Lower lobe of right lung (tissue), 2 donors: ENCODE data around the gene CARS1. TPM values are rescaled to one million over a fixed set of nuclear protein-coding genes. Genes with fewer than 3 reads are reported as not detected.

Experiments
- ATAC-seq, 2 donors: fragments of 200-7000 bp; cut with Tn5 transposase; one replicate each; pipeline ENCODE4 v1.9.1; 2020 to 2022; ENCODE audit warnings: mild to moderate bottlenecking in 2 of 2, moderate library complexity in 2 of 2
- DNase-seq: peaks from one replicate; pipeline ENCODE4 v3.0.0-alpha.2; 2020
- H3K27ac ChIP-seq: fragments of 200-600 bp; one replicate; pipeline ENCODE4 v1.8.0; 2022
- H3K27me3 ChIP-seq: fragments of 200-600 bp; one replicate; pipeline ENCODE4 v1.8.0; 2022; ENCODE audit warnings: low read depth
- H3K36me3 ChIP-seq: fragments of 200-600 bp; one replicate; pipeline ENCODE4 v1.8.0; 2022; ENCODE audit warnings: mild to moderate bottlenecking
- H3K4me1 ChIP-seq: fragments of 200-600 bp; one replicate; pipeline ENCODE4 v1.8.0; 2022
- H3K4me3 ChIP-seq: fragments of 200-600 bp; one replicate; pipeline ENCODE4 v1.8.0; 2022; ENCODE audit warnings: mild to moderate bottlenecking
- H3K9me3 ChIP-seq: fragments of 200-600 bp; one replicate; pipeline ENCODE4 v1.8.0; 2022
- CTCF ChIP-seq: fragments of 200-600 bp; IDR thresholded peaks from one replicate; pipeline ENCODE4 v1.8.0; 2022; ENCODE audit warnings: antibody characterized with exemption, mild to moderate bottlenecking
- intact Hi-C: fragments of 100-400 bp; cut with DNase I; formaldehyde crosslinking; loops from one replicate; pipeline ENCODE4 v1.11.0; 2022
- total RNA-seq: library from RNA; stranded (reverse); fragmentation: NEBNext Ultra II Directional; extraction: Animal tissue kit (Norgen Biotek cat#: 25700); gene quantifications from one replicate; pipeline ENCODE4 v1.2.1, GENCODE V29; 2021
- donor health status: DM: no; HTN: yes; CAD: no; lungs with severe emphysema.

Gene CARS1
- total RNA-seq, 1 donor from 2014 or later: 40.2 TPM

DNA sequence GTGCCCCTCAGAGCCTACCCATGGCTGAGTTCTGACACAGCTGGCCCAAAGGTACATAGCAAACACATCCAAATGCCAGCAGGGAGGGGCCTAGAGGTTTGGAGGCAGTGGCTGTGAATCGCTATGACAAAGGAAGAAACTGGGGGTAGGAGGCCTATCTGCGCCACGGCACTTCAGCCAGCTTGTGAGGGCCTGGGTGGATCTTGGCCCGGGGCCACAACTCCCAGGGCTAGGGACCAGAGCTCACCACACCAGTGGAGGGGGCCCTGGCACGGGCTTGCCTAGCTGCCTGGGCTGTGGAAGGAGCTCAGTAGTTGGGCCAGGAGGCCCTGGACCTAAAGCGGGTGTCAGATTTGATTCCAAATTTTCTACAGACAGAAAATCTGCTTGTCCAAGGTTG lies 55.7 kb downstream of the CARS1 start:
- peaks cover 73% of the 10 kb centered on the region for H3K36me3 ChIP-seq

GRCh38 chr11:3000032-3000961 lies 56.9 kb downstream of the CARS1 start:
- intact Hi-C loops: no loop called here
- no peak overlapping the region for H3K4me3 ChIP-seq
- H3K4me1 ChIP-seq: no peaks in the 10 kb centered on the region
- no peak overlapping the region for H3K27ac ChIP-seq
- peak; percentile 6 to 21 for ATAC-seq
- no peaks in the 10 kb centered on the region for H3K27me3 ChIP-seq
- DNase-seq: peak; percentile 70
- no peak for TF ChIP-seq CTCF
- peaks cover 61% of the 10 kb centered on the region for H3K36me3 ChIP-seq
- no peaks in the 10 kb centered on the region for H3K9me3 ChIP-seq

More for the DNA sequence above, 55.7 kb downstream of the CARS1 start:
- Histone ChIP-seq H3K27me3 (no peaks in the 10 kb centered on the region), H3K27ac (no peak overlapping the region), H3K4me1 (no peaks in the 10 kb centered on the region), H3K4me3 (no peak overlapping the region), H3K9me3 (no peaks in the 10 kb centered on the region)
- DNase-seq (no peak), ATAC-seq (no peak)
- TF ChIP-seq CTCF: no peak
- intact Hi-C loops: no loop called here

DNA sequence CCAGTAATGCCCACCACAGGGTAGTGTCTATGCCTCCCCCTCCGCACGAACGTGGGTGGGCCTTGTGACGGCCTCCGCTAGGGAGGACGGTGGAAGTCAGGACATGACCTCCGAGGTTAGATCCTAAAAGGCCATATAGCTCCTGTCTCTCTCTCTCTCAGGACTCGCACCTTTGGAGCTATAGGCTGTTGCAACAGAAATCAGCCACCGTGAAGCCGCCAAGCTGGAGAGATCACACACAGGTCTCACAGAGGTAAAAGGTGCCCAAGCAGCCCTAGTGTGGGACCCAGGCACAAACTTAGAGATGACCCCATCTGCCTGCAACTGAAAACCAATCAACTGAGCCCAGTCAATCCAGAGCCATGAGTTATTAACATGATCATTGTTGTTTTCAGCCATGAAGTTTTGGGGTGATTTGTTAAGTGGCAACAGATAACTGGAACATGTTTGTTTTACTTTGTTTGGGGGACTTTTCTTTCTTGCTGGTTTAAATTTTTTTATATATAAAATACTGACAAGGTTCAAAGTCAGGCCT lies 57.7 kb downstream of the CARS1 start:
- intact Hi-C loops: no loop called here
- H3K27ac ChIP-seq: no peak overlapping the region
- H3K27me3 ChIP-seq: no peaks in the 10 kb centered on the region
- H3K4me1 ChIP-seq: no peaks in the 10 kb centered on the region
- peaks cover 53% of the 10 kb centered on the region for H3K36me3 ChIP-seq
- no peaks in the 10 kb centered on the region for H3K9me3 ChIP-seq
- ATAC-seq (no peak), DNase-seq (no peak)
- no peak for TF ChIP-seq CTCF
- no peak overlapping the region for H3K4me3 ChIP-seq

GRCh38 chr11:2998073-2998850 lies 59.0 kb downstream of the CARS1 start:
- H3K4me3 ChIP-seq: no peak overlapping the region
- H3K9me3 ChIP-seq: no peaks in the 10 kb centered on the region
- no peak overlapping the region for H3K27ac ChIP-seq
- no peak for DNase-seq
- H3K4me1 ChIP-seq: no peaks in the 10 kb centered on the region
- TF ChIP-seq CTCF: no peak
- intact Hi-C loops: no loop called here
- ATAC-seq: no peak
- peaks cover 40% of the 10 kb centered on the region for H3K36me3 ChIP-seq
- H3K27me3 ChIP-seq: no peaks in the 10 kb centered on the region

GRCh38 chr11:2997406-2997805 lies 59.8 kb downstream of the CARS1 start:
- Histone ChIP-seq H3K36me3 (peaks cover 32% of the 10 kb centered on the region), H3K9me3 (no peaks in the 10 kb centered on the region), H3K4me3 (no peak overlapping the region), H3K27ac (no peak overlapping the region), H3K4me1 (peaks cover 6% of the 10 kb centered on the region), H3K27me3 (no peaks in the 10 kb centered on the region)
- no peak for TF ChIP-seq CTCF
- ATAC-seq (no peak), DNase-seq (no peak)
- intact Hi-C loops: no loop called here
